ENCODE results near the gene ELFN2. TPM values are rescaled to one million over a fixed set of nuclear protein-coding genes. Genes with fewer than 3 reads are reported as not detected.

ELFN2 gene
- total RNA-seq, 4 donors from 2014 or later = 0.10 to 0.59 (median 0.31) TPM

DNA sequence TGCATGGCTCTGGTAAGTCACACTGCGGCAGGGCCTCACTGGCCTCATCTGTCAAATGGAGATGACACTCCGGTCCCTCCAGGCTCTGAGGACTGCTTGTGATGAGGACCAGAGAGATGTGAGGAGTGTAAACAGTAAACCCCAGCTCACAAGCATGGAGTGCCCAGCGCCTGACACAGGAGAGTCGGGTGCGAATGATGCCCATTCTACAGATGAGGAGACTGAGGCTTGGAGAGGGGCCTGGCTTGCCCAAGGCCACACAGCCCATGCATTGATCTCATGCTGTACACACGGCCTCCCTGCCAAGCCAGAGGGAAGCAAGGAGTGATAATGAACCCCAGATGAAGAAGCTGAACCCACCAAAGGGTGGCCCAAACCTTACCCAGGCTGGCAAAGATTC, 37.2 kb downstream of the ELFN2 start:
- no peaks in the 10 kb centered on the region for H3K9me3 ChIP-seq
- H3K27me3 ChIP-seq = peaks cover 53% of the 10 kb centered on the region
- 90% methylated on average over 6 of the region's 6 CpGs for WGBS
- no peaks in the 10 kb centered on the region for H3K36me3 ChIP-seq
- DNase-seq (ENCODE audit: low spot score in 2 of 2) = no peak
- TF ChIP-seq CTCF (IDR thresholded peaks at IDR 0.05) (no peak), POLR2A (IDR thresholded peaks at IDR 0.05) (no peak), POLR2AphosphoS5 (IDR thresholded peaks at IDR 0.05) (no peak), EP300 (IDR thresholded peaks at IDR 0.05) (no peak)
- H3K4me3 ChIP-seq = no peak overlapping the region
- H3K27ac ChIP-seq = no peak overlapping the region
- H3K4me1 ChIP-seq = no peaks in the 10 kb centered on the region

- H3K27me3 ChIP-seq = peaks cover 54% of the 10 kb centered on the region
- H3K4me1 ChIP-seq = no peaks in the 10 kb centered on the region
- H3K4me3 ChIP-seq = no peak overlapping the region
- H3K27ac ChIP-seq = no peak overlapping the region
- TF ChIP-seq POLR2A (IDR thresholded peaks at IDR 0.05) = no peak
- TF ChIP-seq CTCF (IDR thresholded peaks at IDR 0.05) = no peak
- no peak for TF ChIP-seq EP300 (IDR thresholded peaks at IDR 0.05)
- no peak for TF ChIP-seq POLR2AphosphoS5 (IDR thresholded peaks at IDR 0.05)
- no peaks in the 10 kb centered on the region for H3K36me3 ChIP-seq
- DNase-seq (ENCODE audit: low spot score in 2 of 2) = no peak
- H3K9me3 ChIP-seq = no peaks in the 10 kb centered on the region
- WGBS = 89% methylated on average over 2 of the region's 4 CpGs
Measured at GRCh38 chr22:37388538-37388937, 38.7 kb downstream of the ELFN2 start.

DNA sequence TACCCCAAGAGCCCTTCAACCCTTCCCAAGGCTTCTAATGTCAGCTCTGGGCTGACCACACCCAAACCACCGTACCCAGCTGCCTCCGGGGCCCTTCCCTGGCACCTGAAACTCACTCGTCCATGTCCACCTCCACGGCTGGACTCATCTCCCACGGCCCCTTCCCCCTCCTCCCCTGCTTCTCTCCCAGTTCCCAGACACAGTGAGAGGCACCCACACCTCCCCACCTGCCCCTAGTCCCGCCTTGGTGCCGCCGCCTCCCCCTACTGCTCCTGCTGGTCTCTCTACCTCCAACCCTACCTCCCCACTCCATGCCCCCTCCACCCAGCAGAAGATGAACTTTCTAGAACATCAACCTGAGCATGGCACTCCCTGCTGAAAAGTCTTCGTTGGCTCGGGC, 39.5 kb downstream of the ELFN2 start:
- Histone ChIP-seq H3K4me1 (no peaks in the 10 kb centered on the region), H3K4me3 (no peak overlapping the region), H3K27me3 (peaks cover 60% of the 10 kb centered on the region), H3K36me3 (no peaks in the 10 kb centered on the region), H3K27ac (no peak overlapping the region), H3K9me3 (no peaks in the 10 kb centered on the region)
- TF ChIP-seq CTCF (IDR thresholded peaks at IDR 0.05) (no peak), EP300 (IDR thresholded peaks at IDR 0.05) (no peak), POLR2A (IDR thresholded peaks at IDR 0.05) (no peak), POLR2AphosphoS5 (IDR thresholded peaks at IDR 0.05) (no peak)
- DNase-seq (ENCODE audit: low spot score in 2 of 2) = no peak
- 48% methylated on average over 10 of the region's 10 CpGs for WGBS

DNA sequence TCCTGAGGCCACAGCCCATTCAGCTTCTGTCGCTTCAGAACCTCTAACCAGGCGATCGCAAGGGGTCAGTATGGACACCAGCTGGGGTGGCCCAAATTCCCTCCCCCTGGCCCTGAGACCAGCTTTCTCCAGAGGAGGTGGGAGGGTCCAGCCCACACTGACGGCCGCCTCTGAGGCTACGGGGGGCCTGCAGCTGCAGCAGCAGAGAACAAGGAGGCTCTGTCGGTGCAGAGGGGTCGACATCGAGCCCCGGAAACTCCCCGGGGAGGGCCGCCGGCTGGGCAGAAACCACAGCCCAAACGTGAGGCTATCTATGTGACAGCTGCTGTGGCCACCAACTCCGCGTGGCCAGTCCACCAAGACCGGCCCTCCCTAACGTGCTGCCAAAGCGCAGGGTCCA, 40.8 kb downstream of the ELFN2 start:
- no peak for DNase-seq (ENCODE audit: low spot score in 2 of 2)
- Histone ChIP-seq H3K27ac (no peak overlapping the region), H3K4me1 (no peaks in the 10 kb centered on the region), H3K27me3 (peaks cover 67% of the 10 kb centered on the region), H3K36me3 (no peaks in the 10 kb centered on the region), H3K4me3 (no peak overlapping the region), H3K9me3 (no peaks in the 10 kb centered on the region)
- 77% methylated on average over 3 of the region's 19 CpGs for WGBS
- TF ChIP-seq POLR2A (IDR thresholded peaks at IDR 0.05) (no peak), EP300 (IDR thresholded peaks at IDR 0.05) (no peak), CTCF (IDR thresholded peaks at IDR 0.05) (no peak), POLR2AphosphoS5 (IDR thresholded peaks at IDR 0.05) (no peak)

DNA sequence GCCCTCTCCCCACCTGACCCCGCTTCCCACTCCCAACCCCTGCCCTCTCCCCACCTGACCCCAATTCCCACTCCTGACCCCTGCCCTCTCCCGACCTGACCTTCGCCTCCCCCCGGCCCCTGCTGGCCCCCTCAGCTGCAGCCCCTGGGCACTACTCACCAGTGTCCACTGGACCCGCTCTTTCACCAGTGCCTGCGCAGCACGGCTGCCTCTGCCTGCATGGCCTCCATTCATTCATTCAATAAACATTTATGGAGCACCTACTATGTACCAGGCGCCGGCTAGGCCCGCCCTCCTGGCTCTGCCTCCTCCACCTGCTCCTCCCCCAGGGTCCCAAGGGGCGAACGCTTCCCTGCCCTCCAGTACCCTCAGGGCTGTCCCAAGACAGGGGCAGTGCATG, 42.6 kb downstream of the ELFN2 start:
- no peak for TF ChIP-seq POLR2AphosphoS5 (IDR thresholded peaks at IDR 0.05)
- TF ChIP-seq EP300 (IDR thresholded peaks at IDR 0.05) = no peak
- TF ChIP-seq CTCF (IDR thresholded peaks at IDR 0.05) = no peak
- H3K27me3 ChIP-seq = peaks cover 84% of the 10 kb centered on the region
- 78% methylated on average over 12 of the region's 12 CpGs for WGBS

More for the DNA sequence above, 42.6 kb downstream of the ELFN2 start:
- DNase-seq (ENCODE audit: low spot score in 2 of 2) = no peak
- no peak overlapping the region for H3K4me3 ChIP-seq
- H3K9me3 ChIP-seq = no peaks in the 10 kb centered on the region
- no peaks in the 10 kb centered on the region for H3K4me1 ChIP-seq
- H3K36me3 ChIP-seq = no peaks in the 10 kb centered on the region
- no peak overlapping the region for H3K27ac ChIP-seq
